NCI-H82 treated with DMSO at 0.1 percent for 48 hours (cell line): ENCODE data around the gene FURIN.
A peak's percentile ranks its signal among the peaks of the same experiment; 100 is the strongest.
"Not testable (repeated sequence)": the region's sequence is repeated elsewhere in the genome, so short reads cannot be mapped to it uniquely, and the experiment has no call there.

Source experiments
- DNase-seq: peaks from one replicate; lab custom pipeline; 2025; ENCODE audit not compliant: unreplicated experiment; lab: John Stamatoyannopoulos, UW

The FURIN gene

DNA sequence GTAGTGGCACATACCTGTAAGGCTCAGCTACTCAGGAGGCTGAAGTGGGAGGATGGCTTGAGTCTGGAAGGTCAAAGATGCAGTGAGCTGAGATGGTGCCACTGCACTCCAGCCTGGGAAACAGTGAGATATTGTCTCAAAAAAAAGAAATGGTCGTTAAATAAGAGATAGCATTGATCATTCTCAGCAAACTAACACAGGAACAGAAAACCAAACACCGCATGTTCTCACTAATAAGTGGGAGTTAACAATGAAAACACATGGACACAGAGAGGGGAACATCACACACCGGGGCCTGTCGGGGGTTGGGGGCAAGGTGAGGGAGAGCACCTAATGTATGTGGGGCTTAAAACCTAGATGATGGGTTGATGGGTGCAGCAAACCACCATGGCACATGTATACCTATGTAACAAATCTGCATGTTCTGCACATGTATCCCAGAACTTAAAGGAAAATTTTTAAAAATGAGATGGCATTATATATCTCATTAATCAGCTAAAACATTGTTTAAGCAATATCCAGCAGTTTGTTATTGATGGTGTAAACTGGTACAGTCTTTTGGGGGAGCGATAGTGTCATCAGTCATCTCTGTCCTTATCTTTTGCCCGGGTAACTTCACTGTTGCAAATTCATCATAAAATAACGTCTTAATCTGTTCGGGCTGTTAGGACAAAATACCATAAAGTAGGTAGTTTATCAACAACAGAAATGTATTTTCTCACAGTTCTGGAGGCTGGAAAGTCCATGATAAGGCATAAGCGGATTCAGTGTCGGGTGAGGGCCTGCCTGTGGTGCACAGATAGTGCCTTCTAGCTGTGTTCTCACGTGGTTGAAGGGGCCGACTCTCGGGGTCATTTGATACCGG, 33.0 kb downstream of the FURIN start:
- DNase-seq = no peak

DNA sequence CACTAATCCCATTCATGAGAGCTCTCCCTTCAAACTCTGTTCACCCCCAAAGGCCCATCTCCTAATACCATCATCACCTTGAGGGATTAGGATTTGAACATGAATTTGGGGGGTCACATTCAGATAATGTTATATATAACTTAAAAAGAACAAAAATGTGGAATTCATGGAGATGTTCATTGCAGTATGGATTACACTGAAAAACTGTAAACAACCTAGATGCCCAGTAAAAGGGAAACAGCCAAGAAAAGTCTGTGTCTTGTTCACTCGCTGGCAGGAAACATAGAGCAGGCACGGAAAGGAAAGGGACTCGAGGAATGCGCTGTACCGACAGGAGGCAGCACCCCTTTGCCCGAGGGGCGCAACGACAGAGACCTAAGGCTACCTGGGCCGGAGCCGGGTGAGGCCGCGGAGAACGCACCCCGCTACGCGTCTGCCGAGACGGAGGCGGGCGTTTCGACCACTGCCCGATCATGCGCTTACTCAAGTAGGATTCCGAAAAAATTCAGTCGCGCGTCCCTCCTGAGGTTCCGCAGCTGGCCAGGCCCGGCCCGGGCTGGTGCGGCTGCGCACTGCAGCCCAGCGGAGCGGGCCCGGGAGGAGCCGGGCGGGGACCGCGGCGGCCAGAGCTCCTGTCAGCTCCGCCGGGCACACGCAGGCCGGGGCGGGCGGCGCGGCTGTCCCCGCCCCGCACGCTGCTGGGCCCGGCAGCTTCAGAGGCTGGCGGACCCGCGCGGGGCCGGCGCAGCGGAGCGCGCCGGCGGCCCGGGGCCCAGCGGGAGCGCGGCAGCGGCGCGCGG, 33.9 kb downstream of the FURIN start:
- peak; percentile 44 for DNase-seq

GRCh38 chr15:90902840-90903732, 34.7 kb downstream of the FURIN start, which contains the start of gene MAN2A2:
Gene MAN2A2, plus strand, starts transcription at chr15:90903302. Its CDS starts 906 bp downstream, at chr15:90904208.
- DNase-seq = no peak

DNA sequence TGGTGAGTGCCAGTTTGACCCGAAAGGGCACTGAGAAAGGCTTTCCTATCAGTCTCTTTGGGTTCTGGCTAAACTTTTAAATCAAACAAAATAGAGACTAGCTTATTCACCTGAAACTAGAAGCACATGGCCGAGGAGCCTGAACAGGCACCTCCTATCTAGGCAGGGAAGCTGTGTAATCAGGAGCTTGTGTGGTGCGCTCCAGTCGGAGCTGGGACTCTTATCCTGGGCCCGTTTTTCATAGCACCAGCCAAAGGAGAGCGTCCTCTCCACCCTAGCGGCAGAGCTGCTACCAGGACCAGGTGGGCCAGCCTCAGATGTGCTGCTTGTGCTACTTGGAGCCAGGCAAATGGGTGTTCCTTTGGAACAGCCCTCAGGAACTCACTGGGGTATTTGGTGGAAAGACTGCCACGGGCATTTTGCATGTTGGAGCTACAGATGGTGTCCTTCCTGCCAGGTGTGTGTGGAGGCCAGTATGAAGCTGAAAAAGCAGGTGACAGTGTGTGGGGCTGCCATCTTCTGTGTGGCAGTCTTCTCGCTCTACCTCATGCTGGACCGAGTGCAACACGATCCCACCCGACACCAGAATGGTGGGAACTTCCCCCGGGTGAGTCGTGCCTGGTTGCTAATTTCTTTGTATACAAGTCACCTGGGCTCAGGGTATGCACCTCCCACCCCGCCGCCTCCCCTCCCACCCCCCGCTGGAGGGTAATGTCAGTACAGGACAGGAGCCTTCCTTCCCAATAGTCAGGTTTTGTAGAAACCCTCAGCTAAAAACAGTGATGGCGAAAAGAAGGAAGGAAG, 35.5 kb downstream of the FURIN start:
- DNase-seq = no peak

GRCh38 chr15:90904746-90905145, 36.4 kb downstream of the FURIN start:
- DNase-seq = no peak

- no peak for DNase-seq
These were observed 37.2 kb downstream of the FURIN start for GRCh38 chr15:90905306-90906180.

DNA sequence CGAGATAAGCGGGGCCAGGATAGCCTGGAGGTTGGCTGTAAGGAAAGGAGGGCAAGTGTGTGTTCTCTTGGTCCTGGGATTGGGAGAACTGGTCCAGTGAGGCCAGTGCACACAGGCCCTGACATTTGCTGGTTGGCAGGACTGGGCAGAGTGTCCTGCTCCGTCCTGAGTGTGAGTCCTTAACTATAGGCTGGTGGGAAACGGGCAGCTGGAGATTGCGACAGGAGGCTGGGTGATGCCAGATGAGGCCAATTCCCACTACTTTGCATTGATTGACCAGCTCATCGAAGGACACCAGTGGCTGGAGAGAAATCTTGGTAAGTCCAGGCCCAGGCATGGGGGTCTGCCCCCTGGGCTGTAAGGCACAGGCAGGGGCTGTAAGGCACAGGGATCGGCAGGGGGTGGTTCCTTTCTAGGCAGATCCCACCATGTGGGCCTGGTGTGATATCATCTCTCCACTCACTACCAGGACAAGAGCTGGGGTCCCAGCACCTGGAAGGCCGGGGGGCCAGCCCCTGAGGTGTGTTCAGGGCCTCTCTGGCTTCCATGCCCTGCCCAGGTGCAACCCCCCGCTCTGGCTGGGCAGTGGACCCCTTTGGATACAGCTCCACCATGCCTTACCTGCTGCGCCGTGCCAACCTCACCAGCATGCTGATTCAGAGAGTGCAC, 37.9 kb downstream of the FURIN start:
- no peak for DNase-seq

GRCh38 chr15:90907051-90907660, 38.8 kb downstream of the FURIN start:
- no peak for DNase-seq

DNA sequence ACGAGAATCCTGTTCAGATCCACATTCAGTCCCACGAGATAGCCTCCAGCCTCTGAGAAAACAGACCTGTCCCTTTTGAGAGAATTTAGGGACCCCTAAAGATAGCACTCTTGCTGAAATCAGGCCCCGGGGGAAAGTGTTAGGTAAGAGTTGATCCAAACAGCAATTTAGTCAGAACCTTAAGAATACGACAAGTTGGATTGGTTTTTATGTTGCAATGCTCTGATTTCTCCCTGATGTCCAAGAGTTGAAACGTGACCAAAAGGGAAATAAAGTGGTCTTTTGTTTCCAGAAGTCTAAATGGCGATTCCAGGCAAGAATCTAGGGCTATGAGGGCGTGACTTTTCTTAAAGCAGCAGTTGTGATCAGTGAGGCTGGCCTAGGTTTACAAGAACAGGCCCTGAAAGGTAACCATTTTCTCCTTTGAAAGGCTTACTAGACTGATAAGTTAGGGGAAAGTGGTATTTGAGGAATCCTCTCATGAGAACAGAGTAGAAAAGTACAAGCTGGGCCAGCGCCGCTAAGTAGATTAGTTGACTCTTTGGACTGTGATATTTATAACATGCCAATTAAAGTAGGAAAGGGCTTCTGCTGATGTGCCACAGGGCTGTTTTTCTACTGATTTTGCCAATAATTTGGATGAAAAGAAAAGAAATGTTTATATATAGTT, 39.6 kb downstream of the FURIN start:
- no peak for DNase-seq

GRCh38 chr15:90909449-90909848, 41.1 kb downstream of the FURIN start:
- not testable (repeated sequence) for DNase-seq

GRCh38 chr15:90909976-90910375, 41.6 kb downstream of the FURIN start:
- no peak for DNase-seq

DNA sequence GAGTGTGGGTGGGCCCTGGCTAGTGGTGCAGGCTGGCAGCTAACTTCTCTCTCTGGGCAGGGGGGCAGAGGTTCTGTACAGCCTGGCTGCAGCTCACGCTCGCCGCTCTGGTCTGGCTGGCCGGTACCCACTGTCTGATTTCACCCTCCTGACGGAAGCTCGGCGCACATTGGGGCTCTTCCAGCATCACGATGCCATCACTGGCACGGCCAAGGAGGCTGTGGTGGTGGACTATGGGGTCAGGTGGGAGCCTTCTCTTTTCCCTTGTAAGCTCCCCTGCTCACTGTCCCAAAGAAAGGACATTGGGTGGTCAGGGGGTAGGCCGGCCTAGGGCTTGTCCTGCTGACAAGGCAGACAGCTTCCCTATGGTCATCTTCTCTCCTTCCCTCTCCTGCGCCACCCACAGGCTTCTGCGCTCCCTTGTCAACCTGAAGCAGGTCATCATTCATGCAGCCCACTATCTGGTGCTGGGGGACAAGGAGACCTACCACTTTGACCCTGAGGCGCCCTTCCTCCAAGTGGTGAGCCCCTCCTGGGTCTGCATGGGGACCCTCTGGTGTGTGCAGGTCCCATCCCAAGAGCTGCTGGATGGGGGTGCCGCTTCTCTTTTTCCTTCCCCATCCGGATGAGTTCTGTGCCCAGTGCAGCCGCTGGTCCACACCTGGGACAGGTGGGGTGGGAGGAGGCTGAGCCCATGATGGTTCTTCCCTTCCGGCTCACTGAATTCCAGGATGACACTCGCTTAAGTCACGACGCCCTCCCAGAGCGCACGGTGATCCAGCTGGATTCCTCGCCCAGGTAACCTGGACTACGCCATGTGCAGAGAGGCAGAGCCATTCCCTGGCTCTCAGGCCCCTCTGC, 42.3 kb downstream of the FURIN start:
- DNase-seq = no peak

GRCh38 chr15:90911302-90911623, 42.9 kb downstream of the FURIN start:
- DNase-seq = no peak

DNA sequence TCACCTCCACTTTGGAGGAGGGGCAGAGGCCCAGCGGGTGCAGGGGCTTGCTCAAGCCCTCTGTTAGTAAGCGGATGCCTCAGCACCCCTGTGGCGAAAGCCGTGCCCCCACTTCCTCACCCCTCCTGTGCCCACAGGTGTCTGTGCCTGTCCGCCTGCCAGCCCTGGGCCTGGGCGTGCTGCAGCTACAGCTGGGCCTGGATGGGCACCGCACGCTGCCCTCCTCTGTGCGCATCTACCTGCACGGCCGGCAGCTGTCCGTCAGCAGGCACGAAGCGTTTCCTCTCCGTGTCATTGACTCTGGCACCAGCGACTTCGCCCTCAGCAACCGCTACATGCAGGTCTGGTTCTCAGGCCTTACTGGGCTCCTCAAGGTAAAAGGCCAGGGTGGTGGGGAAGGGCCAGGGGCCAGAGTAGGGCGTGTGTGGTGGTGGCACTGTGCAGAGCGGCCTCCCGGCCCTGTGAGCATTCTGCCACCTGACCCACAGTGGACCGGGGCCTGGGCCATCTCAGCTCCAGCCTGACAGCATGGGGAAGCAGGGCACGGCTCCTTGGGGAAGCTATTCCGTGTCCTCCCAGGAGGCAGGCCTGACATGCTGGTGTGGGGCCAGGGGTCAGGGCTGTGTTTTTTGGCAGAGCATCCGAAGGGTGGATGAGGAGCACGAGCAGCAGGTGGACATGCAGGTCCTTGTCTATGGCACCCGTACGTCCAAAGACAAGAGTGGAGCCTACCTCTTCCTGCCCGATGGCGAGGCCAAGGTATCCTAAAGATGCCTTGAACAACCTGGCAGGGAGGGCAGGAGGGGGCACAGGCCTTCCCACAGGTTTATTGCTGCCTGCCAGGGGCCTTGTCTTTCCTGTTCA, 43.8 kb downstream of the FURIN start:
- DNase-seq = no peak

DNA sequence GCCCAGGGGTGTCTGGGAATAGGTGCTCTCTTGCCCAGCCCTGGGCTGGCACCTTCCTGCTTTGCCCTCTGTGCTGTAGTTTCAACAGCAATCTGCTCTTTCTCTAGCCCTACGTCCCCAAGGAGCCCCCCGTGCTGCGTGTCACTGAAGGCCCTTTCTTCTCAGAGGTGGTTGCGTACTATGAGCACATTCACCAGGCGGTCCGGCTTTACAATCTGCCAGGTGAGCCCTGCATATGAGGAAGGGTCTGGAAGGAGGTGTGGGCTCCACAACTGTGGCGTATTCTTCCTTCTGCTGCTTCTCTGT, 44.3 kb downstream of the FURIN start:
- no peak for DNase-seq

- no peak for DNase-seq
These were observed 45.1 kb downstream of the FURIN start for GRCh38 chr15:90913398-90913944.
